Activated effector memory CD4-positive, alpha-beta T cell treated with anti-CD3 and anti-CD28 coated beads, Interleukin-2, amount 50 U/mL, for 16 hours (primary cell): ENCODE data around the gene SMIM32.
A peak's percentile ranks its signal among the peaks of the same experiment; 100 is the strongest.

Experiments used
- DNase-seq: peaks from one replicate; pipeline ENCODE4 v3.0.0-alpha.2; 2020

SMIM32 gene

DNA sequence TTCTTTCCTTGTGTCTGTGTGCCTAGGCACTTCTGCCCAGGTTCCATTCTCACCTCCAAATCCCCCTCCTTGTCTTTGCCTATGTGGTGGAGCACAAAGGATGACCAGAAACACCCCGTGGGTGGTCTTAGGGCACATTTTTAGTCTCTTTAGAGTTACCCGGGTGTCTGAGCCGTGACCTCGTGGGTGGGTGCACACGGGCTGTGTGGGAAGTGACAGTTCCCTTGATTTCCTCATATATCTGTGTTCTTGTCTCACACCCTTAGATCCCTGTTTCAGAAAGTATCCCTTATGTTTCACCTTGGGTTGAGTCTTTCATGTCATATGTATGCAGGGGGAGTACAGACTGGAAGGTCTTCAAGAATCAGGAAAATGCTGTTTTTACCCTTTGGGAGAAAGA is 13.4 kb upstream of the SMIM32 start:
- no peak for DNase-seq

DNA sequence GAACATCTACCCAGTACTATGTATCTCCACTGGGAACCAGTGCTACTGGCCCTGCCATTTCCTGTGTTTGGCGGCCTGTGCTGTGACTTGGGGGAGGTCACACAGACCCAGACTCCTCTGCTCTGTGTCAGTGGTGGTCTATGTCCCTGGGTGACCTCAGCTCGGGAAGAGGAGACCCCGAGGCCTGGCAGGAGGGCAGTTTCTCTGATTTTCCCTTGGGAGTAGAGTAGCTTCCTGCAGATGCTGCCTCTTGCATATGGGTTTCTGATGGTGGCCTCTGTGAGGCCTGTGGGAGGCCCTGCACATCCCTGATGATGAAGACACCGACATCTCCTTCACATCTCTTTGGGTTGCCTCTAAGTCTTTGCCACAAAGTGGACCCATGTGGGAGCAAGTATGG is 13.0 kb upstream of the SMIM32 start:
- DNase-seq, result peak; percentile 22

DNA sequence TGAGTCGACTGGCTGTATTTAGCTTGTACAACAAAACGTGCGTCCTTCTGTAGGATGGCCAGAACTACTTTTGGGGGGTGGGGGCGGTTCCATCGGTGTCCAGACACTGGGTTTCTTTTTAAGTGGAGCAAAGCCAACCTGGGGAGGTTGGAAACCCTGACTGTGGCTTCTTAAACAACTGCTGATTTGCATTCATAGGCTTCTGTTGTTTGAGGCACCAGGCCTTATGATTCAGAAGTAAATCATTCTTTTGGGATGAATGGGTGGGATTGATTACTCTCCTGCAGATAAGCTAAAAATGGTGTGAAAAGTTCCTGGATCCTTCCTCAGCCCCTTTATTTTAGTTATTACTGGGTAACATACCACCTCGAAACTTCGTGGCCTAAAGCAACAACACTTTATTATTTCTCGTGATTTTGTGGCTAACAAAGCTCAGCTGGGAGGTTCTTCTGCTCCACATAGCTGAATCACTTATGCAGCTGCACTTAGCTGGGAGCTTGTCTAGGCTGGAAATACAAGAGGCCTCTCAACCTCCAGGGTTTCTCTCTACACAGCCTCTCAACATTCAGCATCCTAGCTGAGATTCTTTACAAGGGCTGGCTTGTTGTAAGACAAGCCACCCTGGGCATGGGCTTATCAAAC is 12.2 kb upstream of the SMIM32 start:
- peak; percentile 38 for DNase-seq

DNA sequence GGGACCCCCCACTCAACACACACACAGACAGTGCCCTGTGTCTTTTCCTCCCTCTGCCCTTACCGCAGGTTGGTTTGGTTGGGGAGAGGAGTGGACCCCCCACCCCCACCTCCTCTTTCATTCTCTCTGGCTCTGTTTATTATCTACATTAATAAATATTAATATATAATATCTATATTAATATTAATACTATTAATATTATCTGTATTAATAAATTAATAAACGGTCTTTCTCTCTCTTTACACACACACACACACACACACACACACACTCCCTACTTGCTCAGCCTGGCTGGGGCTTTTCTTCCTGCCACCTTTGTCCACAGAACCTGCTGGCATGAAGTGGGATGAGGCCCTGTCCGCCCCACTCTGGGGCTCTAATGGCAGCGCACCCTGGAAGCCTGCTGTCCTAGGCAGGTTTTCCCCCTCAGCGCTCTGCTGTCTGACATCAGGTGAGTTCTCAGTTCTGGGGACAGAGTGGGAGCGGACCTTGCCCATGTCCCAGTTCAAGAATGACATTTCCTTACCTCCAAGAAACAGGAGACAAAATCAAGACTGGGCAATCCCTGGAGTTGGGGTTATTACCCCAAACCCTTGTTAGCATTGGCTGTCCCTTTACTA is 10.5 kb upstream of the SMIM32 start:
- DNase-seq, result peak; percentile 38

DNA sequence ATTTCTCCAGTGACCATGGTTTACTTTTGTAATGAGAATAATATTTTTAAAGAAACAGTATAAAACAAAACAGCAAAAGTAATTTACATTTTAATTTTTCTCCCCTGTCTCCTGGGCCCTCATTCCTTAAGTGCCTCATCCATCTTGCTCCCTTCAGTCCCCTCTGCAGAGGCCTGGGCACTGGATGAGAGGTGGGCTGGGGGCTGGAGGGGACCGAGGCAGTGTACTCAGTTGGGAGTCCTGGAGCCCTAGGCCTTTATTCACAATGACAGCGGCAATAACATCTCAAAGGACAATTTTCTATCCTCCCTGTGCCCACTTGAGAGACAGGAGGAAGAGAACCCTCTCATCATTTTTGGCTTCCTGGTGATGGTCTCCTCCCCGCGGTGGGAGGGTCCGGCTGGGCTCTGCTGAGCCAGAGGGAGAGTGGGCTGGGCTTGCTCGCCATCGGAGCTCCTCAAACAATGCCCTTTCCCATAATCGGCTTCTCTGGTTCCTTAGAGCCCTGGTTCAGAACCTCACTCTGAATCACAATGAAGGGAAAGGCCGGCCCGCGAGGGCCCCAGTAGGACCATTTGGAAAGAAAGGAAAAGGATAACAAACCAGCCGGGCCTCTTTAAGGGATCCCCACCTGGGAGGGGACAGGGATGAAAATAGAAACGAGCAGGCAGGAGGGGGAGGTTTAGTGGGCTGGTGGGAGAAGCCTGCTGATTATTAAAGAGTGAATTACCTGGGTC is 9.7 kb upstream of the SMIM32 start:
- peak; percentile 39 for DNase-seq

DNA sequence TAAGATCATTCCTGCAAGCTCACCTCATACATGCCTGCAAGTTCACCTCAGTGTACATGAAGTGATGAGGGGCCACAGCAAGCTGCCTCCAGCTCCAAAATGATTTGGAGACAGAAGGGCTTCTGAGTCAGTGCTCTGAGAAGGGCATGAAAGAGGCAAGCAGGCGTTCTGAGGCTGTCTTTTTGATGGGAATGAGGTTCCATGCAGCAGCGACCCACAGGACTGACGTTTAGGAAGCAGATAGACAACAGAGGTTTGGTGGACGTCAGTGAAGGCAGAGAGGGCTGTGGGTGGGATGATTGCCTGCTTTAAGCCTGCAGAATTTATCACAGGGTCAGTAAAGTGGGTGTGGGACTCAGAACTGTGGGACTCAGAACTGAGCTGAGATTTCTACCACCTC is 8.9 kb upstream of the SMIM32 start:
- DNase-seq, result peak; percentile 12

DNA sequence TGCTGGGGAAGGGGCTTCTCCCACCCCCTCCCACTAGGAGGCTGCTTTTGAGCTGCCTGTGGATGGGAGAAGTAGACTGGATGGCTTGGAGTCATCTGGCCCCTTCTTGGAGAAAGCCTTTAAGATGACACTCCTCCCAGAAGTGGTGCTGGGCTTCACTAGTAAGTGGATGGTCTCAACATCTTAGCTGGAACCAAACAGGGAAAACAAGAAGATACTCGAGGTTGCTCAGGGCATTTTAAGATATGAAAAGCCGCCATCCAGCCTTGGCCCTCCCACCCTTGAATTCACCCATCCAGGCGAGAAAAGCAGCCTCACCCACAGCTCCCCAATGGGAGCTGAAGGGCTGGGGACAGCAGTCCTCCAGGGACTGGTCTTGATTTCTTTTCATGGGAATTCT is 7.8 kb upstream of the SMIM32 start:
- DNase-seq, result no peak

DNA sequence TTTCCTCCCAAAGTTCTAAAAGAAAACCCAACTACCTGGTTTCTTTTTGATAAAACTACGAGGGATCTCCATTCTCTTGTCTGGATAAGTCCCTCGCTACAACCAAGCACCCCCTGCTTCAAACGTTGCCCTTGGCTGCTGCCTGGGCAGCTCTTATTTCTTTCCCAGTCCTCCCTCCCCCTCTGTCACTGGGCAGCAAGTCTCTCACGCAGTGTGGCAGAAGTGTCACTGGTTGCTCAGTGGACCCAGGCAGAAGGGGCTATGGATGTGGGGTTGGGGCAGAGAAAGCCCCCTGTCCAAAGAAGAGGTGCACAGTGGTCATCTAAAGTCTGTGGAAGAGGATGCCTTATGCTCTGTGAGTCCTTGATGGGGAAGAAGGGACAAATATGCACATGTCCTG is 7.2 kb upstream of the SMIM32 start:
- peak; percentile 19 for DNase-seq

DNA sequence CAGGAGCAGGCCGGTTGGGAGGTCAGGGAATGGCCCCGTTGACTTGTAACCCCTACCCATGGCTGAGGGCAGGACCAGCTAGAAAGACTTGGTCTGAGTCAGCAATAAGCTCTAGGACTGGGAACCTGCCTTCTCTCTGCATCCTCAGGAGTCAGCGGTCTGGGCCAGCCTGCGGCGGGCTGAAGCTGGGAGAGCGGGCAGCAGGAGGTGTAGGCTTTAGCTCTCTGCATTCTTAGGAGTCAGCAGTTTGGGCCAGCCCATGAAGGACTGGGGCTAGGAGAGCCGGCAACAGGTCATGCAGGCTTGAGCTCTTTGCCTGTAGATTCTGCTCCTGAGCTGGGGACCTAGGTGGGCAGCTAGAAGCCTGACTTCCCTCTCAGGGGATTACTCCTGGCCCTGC is 6.4 kb upstream of the SMIM32 start:
- DNase-seq, result peak; percentile 34

DNA sequence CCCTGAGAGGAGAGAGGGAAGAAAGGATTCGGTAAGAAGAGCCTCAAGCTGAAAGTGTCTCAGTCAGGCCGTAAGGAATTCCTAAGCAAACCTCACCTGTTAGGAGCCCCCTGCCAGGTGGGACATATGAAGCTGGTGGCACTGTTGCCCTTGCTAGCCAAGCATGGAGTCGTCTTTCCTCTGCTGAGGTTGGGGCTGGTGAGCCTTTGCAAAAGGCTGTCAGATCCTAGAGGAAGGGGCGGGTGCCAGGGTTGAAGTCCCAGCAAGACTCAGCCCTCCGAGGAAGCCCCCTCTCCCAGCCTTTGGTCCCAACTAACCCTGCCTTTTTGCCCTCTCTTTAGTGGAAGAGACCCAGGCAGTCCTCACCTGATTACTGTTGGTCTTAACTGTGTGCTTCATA is 5.5 kb upstream of the SMIM32 start:
- peak; percentile 24 for DNase-seq

DNA sequence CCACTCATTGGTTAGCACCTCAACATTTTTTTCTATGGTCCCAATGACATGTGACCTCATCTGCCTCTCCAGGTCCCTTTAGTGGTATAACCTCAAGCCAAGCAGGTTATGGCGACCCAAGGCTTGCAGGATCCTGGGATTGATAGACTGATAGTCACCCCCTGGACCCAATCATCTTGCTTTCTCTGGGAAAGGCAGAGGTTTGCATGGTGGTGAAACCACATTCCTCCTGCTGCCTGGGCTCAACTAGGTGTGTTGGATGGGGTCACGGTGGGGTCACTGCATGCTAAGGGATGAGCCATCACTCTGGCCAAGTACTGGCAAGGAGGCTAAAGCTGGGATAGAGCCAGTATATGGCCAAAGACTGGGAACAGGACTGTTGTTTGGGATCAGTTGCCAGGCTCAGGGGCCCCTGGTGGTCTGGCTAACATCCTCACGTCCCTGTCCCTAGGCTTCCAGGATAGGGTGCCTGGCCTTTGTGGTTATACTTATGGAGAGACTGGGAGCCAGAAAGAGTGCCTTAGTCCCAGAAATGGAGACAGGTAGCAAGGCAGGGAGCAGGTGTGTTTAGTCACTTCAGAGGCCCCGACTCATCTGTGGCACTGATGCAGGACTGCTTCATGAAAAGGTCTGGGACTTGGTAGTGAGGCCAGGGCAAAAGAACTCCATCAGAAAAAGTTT is 4.6 kb upstream of the SMIM32 start:
- DNase-seq, result peak; percentile 17

DNA sequence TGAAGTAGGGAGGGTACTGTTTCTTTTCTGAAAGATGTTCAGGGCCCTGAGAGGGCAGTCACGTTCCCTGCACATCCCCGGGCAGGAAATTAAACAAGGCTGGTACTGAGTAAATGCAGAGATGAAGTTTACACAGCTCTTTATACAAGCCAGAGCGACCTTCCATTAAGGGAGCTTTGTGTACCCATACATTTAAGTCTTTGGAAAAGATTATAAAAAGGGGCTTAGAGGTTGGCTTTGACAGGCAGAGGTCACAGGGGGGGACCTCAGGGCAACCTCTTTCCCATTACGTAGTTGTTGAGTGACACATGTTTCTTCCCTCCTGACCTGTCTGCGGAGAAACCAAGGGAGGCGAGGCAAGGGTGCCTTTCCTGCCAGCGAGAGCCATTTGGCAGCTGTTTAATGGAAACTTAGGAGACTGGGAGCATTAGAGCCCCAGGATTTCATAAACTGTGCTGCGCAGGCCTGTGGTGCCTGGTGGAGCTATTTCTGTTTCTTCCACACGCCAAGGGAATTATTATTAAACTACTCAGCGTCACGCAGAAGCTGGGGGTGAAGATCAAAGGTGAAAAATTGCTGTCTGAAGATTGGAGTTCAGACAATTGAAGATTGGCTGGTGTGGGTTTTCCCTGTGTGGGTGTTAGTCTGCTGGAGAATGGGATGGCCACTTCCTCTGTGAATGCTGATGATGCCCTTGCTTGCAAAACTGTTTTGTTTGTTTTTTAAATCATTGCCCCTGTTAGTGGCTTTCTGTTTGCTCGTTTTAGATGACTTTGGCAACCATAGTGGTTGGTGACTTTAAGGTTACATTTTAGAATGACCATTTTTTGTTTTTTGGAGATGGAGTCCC is 3.2 kb upstream of the SMIM32 start:
- DNase-seq, result peak; percentile 21

DNA sequence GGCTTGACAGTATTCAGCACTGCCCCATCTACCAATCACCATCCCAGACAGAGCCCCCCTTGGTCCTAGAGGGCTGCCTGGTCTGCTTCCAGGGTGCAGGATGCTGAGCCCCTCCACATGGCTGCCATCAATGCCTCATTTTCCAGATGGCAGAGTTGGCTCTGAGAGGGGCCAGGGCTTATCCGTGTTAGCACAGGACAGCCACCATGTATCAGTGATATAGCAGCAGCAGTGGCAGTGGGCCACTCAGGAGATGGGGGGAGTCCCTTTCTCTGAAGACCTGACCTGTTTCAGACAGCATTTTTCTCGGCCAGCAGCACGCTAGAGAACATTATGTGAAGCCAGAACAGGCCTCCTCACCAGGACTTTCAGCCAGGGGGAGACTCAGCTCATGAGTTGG is 1.6 kb upstream of the SMIM32 start:
- DNase-seq, result peak; percentile 31

DNA sequence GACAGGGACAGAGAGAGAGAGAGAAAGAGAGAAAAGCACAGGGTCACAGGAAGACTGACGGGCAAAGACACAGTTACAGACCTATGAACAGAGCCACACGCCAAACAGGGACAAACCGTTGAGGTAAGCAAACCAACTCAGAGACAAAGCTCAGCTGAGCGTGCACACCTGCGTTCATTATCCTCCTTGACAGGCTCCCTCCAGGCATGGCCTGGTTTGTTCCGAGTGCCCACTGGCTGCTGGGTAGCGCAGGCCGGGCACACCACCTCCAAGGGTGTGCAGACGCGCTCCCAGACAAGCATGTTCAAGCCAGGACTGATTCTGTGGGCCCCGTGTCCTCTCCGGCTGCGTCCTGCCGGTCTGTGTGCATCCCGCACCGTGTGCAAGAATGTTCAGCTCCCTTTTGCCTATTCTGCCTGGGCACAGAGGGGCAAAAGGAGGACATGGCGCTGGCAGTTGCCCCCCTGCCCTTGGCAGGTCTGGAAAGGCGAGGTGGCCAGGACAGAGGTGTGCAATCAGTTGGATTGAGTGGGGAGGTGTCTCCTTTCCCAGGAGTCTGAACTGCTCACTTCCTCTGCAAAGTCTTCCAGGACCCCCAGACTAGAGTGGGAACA is 467 bp upstream of the SMIM32 start:
- DNase-seq, result peak; percentile 45

DNA sequence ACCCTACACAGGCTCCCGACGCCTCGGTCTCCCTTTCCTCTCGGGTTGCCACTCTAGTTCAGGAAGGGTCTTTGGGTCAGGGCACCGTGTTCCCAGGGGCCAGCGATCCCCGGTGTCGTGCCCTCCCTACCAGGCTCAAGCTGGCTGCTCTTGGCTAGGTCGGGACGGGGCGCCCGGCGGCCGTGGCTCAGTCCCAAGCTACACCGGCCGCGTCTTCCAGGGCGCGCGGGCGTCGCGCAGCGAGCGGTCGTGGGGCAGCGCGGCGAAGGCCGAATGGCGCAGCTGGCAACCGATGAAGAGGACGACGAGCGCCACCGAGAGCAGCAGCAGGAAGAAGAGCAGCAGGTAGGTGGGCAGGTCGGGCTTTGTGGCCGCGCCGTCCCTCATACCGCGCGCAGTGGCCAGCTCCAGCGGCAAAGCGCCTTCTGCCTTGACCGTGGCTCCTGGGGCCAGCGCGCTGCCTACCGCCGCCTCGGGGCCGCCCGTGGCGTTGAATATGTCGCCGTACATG is 892 bp downstream of the SMIM32 start:
- DNase-seq, result peak; percentile 41

DNA sequence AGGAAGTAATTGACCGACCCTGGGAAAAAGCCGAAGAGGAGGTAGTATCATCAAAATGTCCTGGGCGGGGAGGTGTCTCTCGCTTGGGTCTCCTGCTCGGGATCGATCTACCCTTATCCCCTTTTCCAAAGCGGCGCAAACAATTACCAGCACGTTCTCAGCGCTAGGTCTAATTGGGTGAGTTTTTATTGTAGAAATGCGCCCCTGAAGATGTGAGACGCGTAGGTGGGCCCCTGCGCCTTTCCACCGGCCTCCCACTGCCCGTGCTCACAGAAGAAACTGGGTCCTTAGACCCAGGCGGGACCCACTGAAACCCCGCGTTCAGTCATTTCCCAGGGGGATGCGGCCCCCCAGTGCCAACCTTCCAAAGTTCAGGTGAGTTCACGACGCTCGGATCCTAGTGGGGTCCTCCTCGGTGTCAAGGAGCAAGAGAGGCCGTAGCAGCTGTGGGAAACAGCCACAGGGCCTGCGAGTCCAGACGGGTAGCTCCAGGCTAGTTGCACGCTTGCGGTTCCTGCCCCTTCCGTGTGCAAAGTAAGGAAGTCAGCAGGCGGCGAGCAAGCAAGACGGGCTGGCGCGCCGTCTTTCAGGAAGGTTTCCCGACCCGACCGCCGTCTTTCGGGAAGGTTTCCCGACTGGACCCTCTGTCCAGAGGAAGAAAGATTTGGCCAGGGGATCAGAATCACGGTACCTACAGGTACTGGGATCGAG is 1.5 kb downstream of the SMIM32 start:
- DNase-seq, result peak; percentile 24

DNA sequence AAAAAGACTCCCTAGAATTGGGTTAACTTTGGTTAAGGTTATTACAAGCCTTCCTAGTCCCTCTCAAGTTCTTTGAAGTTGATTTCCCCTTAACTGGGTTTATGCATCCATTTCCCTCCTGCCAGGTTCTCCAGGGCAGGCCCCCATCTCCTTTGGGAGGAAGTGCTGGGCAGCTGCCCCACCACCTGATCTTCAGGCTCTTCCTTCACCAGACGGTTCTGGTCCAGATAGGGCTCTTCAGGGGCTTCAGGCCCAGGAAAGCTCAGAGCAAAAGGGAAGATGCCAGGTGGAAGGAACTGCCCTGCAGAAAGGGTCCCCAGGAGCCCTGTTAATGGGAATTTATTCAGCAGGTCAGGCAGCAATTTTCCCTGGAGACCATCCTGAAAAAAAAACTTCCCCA is 2.1 kb downstream of the SMIM32 start:
- DNase-seq, result peak; percentile 25

DNA sequence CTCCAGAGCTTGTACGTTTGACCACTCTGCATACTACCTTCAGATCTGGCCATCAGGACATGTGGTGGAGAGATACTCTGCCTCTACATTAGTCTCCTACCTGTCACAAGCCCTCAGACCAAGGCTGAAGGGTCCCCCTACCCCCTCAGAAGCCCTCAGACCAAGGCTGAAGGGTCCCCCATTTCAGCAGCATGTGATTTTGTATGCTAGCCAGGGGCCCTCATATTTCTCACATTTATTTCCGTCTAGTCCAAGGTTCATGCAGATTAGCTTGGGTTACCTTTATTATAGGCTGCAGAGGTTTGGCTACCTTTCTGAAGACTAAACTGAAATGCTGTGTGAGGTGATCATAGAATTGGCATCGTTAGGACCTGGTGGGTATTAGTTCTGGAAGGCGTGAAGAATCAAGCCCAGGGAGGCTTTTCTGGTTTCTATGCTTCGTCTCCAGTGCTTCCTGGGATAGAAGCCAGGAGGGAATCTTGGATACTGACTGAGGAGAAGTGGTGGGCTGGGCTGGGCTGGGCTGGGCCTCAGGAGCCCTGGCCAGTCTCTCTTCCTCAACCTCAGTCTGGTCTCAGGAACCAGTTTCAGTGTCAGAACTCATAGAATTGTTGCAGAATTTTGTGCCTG is 2.8 kb downstream of the SMIM32 start:
- DNase-seq, result peak; percentile 9

DNA sequence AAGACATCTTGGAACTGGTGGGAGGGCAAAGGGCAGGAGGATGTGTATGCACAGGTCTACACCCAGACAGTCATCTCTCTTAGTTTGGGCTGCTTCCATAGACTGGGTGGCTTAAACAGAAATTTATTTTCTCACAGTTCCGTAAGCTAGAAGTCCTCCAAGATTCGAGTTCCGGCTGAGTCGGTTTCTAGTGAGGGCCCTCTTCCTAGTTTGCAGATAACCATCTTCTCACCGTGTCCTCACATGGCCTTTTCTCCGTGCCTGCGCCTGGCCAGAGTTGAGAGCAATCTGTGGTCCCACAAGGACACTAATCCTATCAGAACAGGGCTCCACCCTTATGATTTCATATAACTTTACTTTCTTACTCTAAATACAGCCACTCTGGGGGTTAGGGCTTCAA is 4.1 kb downstream of the SMIM32 start:
- DNase-seq, result no peak

DNA sequence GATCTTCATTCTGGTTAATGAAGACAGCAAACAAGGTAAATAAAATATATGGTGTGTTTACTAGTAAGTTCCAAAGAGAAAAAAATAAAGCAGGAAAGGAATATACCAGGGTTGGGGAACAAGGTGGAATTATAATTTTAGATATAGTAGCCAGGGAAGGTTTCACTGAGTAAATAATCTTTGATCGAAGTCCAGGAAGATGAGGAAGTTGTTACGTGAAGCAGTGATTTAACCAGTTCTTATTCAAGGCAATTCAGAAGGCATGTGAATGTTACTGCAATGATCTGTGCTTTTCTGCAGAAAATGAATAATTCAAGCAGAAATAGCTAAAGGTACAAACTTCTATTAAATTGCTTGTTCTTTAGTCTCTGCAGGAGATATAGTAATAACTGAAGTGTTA is 6.2 kb downstream of the SMIM32 start:
- no peak for DNase-seq
